Mammary epithelial cell (primary cell): Measurements from ENCODE around the gene XYLT1.

ENCODE experiments used
- CTCF ChIP-seq, 2 donors: IDR thresholded peaks in 1 of 2; conservative IDR thresholded peaks in 1 of 2; 2 replicates each; pipeline ENCODE4 v1.5.1; 2011 to 2012; ENCODE audit warnings: inconsistent platforms in 2 of 2, low read length in 2 of 2, mild to moderate bottlenecking in 2 of 2, control low read depth in 1 of 2, low read depth in 1 of 2; ENCODE audit not compliant: insufficient read depth in 1 of 2; ENCODE audit errors: extremely low read depth in 1 of 2
- EZH2 ChIP-seq: IDR thresholded peaks from 2 replicates; pipeline ENCODE4 v1.6.1; 2012; ENCODE audit warnings: low read length, inconsistent platforms, borderline replicate concordance

- TF ChIP-seq EZH2: no peak
- no peak for TF ChIP-seq CTCF (conservative IDR thresholded peaks at IDR 0.05 in 1 of 2, IDR thresholded peaks at IDR 0.05 in 1 of 2; ENCODE audit: extremely low read depth in 1 of 2, insufficient read depth in 1 of 2, low read depth in 1 of 2, low read length in 2 of 2)
Measured at GRCh38 chr16:17212606-17213005, 258.2 kb downstream of the XYLT1 start.
